Activated T-cell treated with anti-CD3 and anti-CD28 coated beads, Interleukin-2, amount 50 U/mL, for 4 hours (primary cell): ENCODE measurements around the gene SERTM2. TPM values are rescaled to one million over a fixed set of nuclear protein-coding genes. Genes with fewer than 3 reads are reported as not detected.

Experiments used
- total RNA-seq, 3 donors: library from RNA; stranded (reverse); gene quantifications; one replicate each; pipeline ENCODE4 v1.2.1, GENCODE V29; 2021

SERTM2 gene
- total RNA-seq, 3 donors from 2014 or later: not detected

Other genes with a start within 250 kb of the SERTM2 start
- not detected for gene CAPN6, start 241.2 kb upstream of the SERTM2 start, total RNA-seq
- not detected for gene DCX, start 99.5 kb upstream of the SERTM2 start, total RNA-seq
- 10 to 100 TPM; 56.5 to 60.4 (median 57.9) TPM for gene ALG13, start 169.5 kb downstream of the SERTM2 start, total RNA-seq